CD4-positive, alpha-beta T cell treated with Interleukin-10 for 1 hour (primary cell): ENCODE data around the gene SLC39A9.
"Not testable (repeated sequence)": the region's sequence is repeated elsewhere in the genome, so short reads cannot be mapped to it uniquely, and the experiment has no call there.

Experiments
- DNase-seq: peaks from one replicate; pipeline ENCODE4 v3.0.0-alpha.2; 2020

Gene SLC39A9

DNA sequence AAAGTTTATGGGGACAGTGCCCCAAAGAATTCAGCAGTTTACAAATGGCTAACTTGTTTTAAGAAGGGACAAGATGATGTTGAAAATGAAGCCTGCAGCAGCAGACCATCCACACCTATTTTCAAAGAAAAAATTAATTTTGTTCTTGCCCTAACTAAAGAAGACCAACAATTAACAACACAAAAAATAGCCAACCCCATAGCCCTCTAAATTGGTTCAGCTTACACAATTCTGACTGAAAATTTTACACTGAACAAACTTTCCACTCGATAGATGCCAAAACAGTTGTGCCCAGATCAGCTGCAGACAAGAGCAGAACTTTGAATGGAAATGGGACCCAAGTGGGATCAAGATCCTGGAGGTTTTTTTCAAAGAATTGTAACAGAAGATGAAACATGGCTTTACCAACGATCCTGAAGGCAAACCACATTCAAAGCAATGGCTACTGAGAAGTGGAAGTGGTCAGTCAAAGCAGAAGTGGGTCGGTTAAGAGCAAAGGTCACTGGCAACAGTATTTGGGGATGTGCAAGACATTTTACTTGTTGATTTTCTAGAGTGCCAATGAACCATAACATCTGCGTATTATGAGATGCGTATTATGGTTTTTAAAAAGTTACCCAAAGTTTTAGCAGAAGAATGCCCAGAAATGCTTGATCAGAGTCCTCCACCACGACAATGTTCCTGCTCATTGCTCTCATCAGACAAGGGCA is 30.0 kb downstream of the SLC39A9 start:
- DNase-seq, result no peak

DNA sequence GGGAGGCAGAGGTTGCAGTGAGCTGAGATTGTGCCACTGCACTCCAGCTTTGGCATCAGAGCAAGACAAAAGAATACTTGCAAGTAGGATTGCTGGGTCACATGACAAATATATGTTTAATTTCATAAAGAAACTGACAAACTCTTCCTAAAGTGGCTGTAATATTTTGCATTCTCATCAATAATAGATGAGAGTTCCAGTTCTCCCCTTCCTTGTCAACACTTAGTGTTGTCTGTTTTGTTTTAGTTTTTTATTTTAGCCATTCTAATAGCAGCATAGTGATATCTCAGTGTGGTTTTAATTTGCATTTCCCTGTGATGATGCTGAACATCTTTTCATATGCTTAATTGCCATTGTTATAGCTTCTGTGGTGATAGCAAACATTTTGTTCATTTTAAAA is 31.2 kb downstream of the SLC39A9 start:
- no peak for DNase-seq

DNA sequence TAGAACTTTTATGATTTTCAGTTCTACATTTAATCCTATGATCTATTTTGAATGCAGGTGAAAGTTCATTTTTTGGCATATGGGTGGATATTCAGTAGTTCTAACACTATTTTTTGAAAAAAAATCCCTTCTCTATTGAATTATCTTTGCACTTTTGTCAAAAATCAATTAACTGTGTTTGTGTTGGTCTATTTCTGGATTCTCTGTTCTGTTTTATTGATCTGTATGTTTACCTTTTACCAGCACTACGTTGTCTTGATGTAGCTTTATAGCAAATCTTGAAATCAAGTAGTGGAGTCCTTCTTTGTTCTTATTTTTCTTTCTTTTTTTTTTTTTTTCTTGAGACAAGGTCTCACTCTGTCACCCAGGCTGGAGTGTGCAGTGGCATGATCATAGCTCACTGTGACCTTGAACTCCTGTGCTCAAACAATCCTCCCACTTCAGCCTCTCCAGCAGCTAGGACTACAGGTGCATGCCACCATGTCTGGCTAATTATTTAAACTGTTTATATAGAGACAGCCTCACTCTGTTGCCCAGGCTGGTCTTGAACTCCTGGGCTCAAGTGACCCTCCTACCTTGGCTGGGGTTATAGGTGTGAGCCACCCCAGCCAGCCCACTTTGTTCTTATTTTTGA is 31.9 kb downstream of the SLC39A9 start:
- no peak for DNase-seq

DNA sequence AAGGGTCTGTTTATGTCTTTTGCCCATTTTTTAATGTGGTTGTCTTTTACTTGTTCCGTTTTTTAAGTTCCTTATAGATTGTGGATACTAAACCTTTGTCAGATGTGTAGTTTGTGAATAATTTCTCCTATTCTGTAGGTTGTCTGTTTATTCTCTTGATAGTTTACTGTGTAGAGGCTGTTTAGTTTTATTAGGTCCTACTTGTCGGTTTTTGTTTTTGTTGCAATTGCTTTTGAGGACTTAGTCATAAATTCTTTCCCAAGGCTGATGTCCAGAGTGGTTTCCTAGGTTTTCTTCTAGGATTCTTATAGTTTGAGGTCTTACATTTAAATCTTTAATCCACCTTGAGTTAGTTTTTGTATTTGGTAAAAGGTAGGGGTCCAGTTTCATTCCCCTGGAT is 33.9 kb downstream of the SLC39A9 start:
- no peak for DNase-seq

DNA sequence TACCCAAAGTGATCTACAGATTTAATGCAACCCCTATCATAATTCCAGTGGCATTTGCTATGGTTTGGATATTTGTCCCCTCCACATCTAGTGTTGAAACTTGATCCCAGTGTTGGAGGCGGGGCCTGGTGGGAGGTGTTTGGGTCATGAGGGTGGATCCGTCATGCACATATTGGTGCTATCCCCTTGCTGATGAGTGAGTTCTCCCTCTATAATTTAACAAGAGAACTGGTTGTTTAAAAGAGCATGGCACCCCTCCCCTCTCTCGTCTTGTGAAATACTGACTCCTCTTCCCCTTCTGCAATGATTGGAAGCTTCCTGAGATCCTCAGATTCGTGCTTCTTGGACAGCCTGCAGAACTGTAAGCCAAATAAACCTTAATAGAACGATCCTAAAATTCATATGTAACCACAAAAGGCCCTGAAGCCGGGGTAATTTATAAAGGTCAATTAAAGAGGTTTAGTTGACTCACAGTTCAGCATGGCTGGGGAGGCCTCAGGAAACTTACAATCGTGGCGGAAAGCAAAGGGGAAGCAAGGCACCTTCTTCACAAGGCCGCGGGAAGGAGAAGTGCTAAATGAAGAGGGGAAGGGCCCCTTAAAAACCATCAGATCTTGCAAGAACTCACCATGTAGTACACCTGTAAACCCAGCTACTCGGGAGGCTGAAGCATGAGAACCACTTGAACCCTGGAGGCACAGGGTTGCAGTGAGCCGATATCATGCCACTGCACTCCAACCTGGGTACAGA is 41.2 kb downstream of the SLC39A9 start:
- DNase-seq, result no peak

DNA sequence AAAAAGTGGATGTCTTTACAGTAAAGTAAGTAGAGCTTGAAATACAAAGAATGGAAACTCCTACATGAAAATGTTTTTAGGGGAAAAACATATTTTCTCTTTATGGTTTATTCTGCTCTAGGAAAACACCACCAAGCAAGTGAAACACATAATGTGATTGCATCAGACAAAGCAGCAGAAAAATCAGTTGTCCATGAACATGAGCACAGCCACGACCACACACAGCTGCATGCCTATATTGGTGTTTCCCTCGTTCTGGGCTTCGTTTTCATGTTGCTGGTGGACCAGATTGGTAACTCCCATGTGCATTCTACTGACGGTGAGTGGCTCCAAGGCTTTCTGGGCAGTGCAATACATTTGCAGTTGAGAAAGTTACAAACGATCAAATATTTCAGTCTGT is 43.5 kb downstream of the SLC39A9 start:
- no peak for DNase-seq

DNA sequence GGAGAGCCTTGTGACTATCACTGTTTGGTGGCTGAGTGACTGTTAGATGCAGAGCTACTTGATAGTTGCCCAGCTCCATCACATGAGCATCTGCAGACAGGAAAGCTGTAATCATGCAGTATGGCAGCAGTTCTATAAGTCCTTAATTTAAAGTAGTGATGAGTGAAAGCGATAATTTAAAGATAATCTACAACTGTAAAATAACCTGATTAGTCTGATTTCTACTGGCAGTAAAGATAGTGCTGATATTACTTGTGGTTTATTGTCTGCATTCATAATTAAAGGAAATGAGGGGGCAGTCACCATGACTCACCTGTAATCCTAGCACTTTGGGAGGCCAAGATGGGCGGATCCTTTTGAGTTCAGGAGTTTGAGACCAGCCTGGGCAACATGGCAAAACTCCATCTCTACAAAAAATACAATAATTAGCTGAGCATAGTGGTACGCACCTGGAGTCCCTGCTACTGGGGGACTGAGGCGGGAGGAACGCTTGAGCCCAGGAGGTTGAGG is 44.9 kb downstream of the SLC39A9 start:
- DNase-seq, result no peak

DNA sequence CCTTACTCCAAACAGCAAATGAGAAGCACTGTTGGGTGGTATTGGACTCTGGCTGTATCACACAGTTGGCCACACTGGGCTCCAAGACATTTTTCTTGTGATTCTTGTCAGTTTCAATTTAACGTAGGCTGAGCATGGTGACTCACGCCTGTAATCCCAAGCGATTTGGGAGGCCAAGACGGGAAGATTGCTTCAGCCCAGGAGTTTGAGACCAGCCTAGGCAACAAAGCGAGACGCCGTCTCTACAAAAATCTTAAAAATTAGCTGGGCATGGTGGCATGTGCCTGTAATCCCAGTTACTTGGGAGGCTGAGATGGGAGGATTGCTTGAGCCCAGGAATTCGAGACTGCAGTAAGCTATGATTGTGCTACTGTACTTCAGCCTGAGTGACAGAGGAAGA is 50.7 kb downstream of the SLC39A9 start:
- DNase-seq, result no peak

DNA sequence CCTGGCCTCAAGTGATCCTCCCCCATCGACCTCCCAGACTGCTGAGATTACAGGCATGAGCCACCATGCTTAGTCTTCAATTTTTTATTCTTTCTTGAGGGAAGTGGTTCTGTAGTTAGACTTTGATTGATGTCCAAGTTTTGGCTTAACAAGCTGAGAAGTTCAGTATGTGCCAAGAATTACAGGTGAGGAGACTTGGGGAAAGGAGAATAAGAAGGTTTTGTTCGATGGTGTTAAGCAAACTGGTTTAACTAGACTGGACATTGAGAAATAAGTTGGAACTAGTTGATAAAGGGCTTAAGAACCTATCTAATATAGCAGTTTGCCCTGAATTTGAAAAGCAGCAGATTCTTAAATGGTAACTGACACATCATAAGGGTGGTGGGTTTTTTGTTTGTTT is 53.4 kb downstream of the SLC39A9 start:
- DNase-seq, result no peak

DNA sequence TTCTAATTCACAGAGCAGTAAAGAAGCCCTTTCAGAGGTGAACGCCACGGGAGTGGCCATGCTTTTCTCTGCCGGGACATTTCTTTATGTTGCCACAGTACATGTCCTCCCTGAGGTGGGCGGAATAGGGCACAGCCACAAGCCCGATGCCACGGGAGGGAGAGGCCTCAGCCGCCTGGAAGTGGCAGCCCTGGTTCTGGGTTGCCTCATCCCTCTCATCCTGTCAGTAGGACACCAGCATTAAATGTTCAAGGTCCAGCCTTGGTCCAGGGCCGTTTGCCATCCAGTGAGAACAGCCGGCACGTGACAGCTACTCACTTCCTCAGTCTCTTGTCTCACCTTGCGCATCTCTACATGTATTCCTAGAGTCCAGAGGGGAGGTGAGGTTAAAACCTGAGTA is 59.9 kb downstream of the SLC39A9 start:
- DNase-seq, result no peak

DNA sequence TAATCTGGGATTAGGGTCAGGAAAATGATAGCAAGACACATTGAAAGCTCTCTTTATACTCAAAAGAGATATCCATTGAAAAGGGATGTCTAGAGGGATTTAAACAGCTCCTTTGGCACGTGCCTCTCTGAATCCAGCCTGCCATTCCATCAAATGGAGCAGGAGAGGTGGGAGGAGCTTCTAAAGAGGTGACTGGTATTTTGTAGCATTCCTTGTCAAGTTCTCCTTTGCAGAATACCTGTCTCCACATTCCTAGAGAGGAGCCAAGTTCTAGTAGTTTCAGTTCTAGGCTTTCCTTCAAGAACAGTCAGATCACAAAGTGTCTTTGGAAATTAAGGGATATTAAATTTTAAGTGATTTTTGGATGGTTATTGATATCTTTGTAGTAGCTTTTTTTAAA is 60.6 kb downstream of the SLC39A9 start:
- DNase-seq, result no peak

DNA sequence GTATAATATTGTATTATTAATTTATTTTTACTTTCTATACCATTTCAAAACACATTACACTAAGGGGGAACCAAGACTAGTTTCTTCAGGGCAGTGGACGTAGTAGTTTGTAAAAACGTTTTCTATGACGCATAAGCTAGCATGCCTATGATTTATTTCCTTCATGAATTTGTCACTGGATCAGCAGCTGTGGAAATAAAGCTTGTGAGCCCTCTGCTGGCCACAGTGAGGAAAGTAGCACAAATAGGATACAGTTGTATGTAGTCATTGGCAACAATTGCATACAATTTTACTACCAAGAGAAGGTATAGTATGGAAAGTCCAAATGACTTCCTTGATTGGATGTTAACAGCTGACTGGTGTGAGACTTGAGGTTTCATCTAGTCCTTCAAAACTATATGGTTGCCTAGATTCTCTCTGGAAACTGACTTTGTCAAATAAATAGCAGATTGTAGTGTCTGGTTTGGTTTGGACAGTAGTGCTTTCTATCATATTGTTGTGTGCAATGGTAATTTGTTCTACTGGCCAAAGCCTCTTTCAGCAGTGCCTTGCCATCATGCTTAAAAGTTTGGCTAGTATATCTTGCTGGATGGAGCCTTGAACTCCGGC is 61.7 kb downstream of the SLC39A9 start:
- peak; percentile 65 for DNase-seq

DNA sequence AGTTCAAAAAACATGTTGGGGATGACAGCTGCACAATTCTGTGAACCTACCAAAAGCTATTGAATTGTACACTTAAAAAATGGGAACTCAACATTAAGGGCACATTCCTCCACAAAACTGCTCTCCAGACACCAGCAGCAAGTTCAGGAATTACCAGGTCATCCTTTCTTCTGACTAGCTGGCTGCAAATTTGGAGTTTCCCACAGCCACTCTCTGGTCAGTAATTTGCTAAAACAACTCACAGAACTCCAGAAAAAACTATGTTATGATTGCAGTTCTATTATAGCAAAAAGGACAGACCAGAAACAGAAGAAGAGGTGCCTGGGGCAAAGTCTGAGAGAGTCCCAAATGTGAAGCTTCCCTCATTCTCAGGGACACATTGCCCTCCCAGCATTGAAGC is 65.9 kb downstream of the SLC39A9 start:
- no peak for DNase-seq

DNA sequence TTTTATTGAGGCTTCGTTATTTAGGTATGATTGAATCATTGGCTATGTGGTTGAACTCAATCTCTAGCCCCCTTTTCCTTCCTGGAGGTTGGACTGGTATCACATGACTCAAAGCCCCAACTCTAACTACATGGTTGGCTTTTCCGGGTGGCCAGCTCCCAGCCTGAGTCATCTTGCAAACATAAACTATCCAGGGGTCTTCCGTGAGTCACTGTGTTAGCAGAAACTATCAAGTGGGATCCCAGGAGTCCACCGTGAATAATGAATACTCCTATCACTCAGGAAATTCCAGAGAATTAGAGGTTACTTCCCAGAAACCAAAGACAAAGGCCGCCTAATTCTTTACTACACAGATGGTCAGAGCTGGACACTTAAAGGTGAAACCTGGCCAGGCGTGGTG is 66.3 kb downstream of the SLC39A9 start:
- DNase-seq, result no peak

DNA sequence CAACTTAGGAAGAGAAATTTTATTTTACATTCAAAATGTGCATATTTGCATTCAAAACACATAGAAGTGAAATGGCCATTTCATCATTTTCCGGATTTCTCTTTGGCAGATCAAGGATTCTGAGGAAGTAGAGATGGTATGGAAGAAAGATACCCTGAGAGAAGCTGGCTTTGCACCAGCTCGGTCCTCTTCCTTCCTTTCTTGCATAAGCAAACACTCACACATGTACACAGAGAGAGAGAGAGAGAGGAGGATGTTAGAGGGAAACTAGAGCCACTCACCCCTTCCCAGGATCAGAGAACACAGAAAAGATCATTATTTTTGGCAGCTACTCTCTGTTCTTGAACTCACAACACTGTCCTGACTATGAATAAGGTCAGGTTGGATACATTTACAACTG is 70.5 kb downstream of the SLC39A9 start:
- no peak for DNase-seq

DNA sequence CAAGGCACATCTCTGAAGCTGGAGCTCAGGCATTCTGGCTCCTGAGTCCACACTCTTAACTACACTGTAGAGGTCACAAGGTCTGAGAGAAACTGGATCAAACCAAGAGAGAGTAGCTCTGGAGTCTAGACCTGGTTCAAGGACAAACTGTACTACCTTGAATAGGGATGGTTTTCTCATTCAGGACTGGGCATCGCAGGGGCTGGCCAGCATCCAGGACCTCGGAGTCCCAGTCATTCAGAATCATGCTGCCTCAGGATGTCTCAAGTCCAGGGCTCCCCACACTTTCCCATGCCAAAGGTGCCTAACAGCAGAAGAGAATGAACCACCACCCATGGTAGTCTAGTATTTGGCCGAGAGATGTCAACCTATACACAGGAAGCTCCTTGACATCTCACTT is 72.9 kb downstream of the SLC39A9 start:
- no peak for DNase-seq

DNA sequence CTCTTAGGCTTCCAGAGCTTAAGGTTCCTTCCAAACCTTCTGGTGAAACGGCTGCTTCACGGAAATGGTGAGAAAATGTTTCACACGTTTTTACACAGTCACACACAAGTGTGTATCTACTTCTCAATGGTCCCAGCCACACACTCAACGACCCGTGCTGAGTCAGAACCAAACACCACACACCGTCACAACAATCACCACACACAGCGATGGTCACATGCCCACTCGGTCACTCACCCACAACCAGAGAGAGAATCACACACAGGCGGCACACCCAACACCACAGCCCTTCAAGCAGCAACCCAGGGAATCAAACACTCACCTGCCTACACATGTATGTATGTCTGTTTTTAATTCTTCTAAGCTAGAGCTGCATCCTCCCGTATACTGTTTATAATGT is 73.4 kb downstream of the SLC39A9 start:
- DNase-seq, result no peak

DNA sequence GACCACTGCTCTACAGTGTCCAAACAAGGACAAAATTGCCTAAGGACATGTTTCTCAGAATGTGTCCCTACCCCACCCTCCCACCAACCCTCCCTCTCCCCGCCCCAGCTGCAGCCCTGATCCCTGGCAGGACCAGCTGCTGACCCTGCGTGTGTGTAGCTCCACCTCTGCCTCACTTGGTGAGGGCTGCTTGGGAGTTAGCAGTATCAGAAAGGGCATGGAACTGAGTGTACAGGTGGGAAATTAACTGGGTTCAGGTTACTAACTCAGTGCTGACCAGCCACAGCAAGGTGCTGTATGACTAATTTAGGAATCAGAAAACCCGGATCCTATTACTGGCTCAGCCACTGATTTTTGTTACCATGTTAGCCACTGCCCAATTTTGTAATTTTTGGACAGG is 74.8 kb downstream of the SLC39A9 start:
- no peak for DNase-seq

DNA sequence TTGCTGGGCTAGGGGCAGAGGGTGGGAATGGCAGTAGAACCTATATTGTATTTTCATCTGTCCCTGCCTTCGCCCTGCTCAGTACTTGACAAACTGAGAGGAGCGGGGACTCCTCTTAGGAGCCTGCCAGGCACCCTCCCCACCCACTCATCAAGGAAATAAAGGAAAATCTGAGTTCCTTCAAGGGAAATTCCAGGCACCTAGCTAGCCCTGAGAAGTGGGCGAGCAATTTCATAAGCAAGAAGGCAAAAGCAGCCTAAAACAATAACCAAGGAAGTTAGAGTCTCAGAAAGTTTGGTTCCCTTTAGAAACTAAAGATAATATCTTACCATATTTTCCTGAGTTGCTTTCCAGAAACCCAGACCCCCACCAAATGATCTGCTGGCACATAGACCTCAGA is 75.5 kb downstream of the SLC39A9 start:
- DNase-seq, result no peak

DNA sequence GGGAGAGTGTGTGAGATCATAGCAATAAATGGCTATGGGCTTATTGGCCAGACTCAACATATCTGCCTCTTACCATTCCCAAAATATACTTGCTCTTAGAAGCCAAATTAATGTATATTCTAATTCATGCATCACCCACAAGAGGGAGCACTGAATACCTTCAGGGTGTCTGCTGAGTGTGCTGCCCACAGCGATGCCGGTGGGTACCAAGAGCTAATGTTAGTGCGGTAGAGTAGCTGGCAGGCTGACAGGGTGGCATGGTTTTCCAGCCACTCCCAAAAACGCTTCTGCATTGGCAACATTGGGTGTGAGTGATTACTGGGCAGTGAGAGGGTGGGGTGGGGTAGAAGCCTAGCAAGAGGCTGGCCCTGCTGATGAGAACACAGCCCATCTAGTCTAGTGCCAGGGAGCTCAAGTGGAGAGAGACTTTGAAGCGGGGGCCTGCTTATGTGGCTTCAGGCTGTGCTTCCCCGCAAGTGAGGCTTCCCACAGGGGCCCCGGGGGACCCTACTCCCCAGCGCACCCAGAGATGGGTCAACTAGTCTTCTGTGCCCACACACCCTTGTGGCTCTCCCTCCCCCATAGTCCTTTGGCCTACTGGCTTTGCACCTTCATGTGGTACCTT is 76.8 kb downstream of the SLC39A9 start:
- DNase-seq, result no peak

DNA sequence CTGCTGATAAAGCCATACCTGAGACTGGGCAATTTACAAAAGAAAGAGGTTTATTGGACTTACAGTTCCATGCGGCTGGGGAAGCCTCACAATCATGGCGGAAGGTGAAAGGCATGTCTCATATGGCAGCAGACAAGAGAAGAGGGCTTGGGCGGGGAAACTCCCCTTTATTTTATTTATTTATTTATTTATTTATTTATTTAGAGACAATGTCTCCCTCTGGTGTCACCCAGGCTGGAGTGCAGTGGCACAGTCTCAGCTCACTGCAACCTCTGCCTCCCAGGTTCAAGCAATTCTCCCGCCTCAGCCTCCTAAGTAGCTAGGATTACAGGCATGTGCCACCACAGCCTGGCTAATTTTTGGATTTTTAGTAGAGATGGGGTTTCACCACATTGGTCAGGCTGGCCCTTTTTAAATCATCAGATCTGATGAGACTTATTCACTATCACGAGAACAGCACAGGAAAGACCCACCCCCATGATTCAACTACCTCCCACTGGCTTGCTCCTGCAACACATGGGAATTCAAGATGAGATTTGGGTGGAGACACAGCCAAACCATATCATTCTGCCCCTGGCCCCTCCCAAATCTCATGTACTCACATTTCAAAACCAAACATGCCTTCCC is 78.4 kb downstream of the SLC39A9 start:
- DNase-seq, result not testable (repeated sequence)

DNA sequence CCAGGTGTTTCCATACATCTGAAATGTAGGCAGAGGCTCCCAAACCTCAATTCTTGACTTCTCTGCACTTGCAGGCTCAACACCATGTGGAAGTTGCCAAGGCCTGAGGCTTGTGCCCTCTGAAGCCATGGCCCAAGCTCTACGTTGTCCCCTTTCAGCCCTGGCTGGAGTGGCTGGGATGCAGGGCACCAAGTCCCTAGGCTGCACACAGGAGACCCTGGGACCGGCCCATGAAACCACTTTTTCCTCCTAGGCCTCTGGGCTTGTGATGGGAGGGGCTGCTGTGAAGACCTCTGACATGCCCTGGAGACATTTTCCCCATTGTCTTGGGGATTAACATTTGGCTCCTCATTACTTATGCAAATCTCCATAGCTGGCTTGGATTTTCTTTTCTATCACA is 79.6 kb downstream of the SLC39A9 start:
- DNase-seq, result not testable (repeated sequence)

DNA sequence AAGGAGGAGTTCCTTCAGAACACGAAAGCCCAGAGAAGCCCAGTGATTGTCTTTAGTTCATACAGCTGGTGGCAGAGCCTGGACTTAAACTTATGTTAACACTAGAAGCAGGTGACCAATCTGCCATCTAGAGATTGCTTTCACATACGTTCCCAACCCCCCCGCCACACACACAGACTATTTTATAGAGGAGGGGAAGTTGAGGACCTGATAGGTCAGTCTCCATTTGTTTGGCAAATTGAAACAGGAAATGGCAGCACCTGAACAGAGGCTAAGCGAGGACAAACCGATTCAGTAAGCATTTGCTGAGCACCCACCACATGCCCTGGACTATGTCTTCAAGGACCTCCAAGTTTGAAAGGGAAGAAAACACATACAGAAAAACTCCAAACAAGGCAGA is 81.2 kb downstream of the SLC39A9 start:
- DNase-seq, result no peak
